C4-2B (cell line): ENCODE results near the gene PAXX.

Source experiments
- H3K27ac ChIP-seq: fragments of 450-650 bp; 2 replicates; pipeline ENCODE4 v1.5.1; 2017
- ZFX ChIP-seq: fragments of 450-650 bp; IDR thresholded peaks from 2 replicates; pipeline ENCODE4 v1.6.1; 2017
- TF ChIP-seq, protein P1 (sequence below): fragments of 450-650 bp; conservative IDR thresholded peaks from 2 replicates; pipeline ENCODE4 v1.5.1; 2017; ENCODE audit warnings: mild to moderate bottlenecking

PAXX gene

DNA sequence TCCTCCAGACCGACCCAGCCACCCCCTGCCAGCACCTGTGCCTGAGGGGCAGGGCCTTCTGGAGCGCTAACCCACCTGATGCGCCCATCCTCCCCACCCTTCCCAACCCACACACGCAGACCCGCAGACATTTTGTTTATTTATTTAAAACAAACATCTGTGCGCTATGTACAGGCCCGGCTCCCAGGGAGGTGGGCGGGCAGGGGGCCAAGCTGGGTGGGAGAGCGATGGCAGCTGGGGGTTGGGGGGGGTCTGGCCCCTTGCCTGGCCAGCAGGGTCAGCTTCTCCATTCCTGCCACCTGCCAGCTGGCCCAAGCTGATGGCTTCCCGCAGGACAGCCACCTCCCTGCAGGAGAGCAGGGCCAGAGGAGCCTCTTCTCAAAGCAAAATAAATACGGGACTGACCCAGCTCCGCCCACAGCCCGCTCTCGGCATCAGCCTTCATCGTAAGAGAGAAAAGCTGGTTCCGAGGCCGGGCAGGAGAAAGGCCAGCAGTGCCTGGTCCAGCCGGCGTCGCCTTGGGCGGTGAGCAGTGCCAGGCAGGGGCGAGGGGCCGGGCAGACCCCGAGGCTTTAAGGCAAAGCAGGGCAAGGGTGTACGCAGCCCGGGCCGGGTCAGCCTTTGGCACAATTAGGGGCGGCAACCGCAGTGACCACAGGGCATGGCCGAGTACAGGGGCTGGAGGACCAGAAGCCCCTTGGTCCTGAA lies 15.0 kb downstream of the PAXX start:
- H3K27ac ChIP-seq: no peak overlapping the region

DNA sequence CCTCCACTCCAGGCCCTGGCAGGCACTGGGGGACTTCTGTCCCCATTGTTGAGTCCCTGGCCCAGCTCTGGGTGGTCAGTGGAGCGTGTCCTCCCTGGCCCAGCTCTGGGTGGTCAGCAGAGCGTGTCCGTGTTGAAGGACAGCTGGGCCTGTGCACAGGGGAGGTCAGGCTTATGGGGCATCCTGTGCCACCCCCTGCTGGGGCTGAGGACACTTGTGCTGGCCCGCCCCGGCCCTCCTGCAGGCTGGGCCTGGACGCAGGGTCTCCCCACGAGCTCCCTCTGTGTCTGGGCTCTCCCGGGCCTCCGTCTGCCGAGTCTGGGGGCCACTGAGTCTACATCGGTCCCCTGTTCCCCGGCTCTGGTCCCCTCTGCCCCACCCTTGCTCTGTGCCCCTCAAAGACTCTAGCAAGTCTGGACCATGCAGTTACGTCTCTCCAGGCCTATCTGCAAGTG lies 15.6 kb downstream of the PAXX start:
- TF ChIP-seq ZFX: no peak
- TF ChIP-seq, protein P1, sequence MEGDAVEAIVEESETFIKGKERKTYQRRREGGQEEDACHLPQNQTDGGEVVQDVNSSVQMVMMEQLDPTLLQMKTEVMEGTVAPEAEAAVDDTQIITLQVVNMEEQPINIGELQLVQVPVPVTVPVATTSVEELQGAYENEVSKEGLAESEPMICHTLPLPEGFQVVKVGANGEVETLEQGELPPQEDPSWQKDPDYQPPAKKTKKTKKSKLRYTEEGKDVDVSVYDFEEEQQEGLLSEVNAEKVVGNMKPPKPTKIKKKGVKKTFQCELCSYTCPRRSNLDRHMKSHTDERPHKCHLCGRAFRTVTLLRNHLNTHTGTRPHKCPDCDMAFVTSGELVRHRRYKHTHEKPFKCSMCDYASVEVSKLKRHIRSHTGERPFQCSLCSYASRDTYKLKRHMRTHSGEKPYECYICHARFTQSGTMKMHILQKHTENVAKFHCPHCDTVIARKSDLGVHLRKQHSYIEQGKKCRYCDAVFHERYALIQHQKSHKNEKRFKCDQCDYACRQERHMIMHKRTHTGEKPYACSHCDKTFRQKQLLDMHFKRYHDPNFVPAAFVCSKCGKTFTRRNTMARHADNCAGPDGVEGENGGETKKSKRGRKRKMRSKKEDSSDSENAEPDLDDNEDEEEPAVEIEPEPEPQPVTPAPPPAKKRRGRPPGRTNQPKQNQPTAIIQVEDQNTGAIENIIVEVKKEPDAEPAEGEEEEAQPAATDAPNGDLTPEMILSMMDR: no peak
- H3K27ac ChIP-seq: no peak overlapping the region

More for the DNA sequence above, 15.0 kb downstream of the PAXX start:
- TF ChIP-seq, protein P1: no peak
- TF ChIP-seq ZFX: no peak

DNA sequence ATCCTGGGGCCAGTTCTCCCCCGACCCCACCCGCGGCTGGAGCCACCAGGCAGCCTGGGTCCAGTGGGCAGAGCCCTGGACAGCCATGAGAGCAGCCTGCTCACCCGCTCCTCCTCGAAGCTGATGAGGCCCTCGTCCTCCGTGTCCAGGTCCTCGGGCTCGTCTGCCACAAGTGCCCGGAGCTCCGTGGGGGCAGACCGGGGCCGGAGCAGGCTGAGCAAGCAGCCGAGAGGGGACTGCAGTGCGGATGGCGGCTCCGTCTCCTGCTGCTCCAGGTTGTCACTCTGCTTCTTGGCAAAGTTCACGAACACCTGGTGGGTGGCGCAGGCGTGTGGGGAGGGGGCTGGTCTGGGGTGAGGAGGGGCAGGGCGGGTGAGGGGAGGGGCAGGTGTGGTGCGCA lies 16.1 kb downstream of the PAXX start:
- TF ChIP-seq ZFX: no peak
- TF ChIP-seq, protein P1: no peak
- no peak overlapping the region for H3K27ac ChIP-seq

DNA sequence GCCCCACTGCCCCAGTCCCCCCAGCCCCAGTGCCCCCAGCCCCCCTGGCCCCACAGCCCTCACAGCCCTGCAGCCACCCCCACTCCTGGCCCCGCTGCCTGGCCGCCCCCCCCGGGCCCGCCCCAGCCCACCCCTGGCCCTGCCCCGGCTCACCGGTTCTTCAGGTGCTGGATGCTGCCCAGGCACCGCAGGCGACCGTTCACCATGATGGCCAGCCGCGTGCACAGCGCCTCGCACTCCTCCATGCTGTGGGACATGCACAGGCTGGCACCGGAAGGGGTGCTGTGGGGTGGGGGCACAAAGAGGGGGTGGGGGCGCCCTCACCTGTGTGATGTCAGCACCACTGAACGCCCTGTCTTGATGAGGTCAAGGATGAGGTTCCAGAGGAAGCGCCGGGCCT lies 17.0 kb downstream of the PAXX start:
- no peak overlapping the region for H3K27ac ChIP-seq
- TF ChIP-seq, protein P1: no peak
- TF ChIP-seq ZFX: no peak

DNA sequence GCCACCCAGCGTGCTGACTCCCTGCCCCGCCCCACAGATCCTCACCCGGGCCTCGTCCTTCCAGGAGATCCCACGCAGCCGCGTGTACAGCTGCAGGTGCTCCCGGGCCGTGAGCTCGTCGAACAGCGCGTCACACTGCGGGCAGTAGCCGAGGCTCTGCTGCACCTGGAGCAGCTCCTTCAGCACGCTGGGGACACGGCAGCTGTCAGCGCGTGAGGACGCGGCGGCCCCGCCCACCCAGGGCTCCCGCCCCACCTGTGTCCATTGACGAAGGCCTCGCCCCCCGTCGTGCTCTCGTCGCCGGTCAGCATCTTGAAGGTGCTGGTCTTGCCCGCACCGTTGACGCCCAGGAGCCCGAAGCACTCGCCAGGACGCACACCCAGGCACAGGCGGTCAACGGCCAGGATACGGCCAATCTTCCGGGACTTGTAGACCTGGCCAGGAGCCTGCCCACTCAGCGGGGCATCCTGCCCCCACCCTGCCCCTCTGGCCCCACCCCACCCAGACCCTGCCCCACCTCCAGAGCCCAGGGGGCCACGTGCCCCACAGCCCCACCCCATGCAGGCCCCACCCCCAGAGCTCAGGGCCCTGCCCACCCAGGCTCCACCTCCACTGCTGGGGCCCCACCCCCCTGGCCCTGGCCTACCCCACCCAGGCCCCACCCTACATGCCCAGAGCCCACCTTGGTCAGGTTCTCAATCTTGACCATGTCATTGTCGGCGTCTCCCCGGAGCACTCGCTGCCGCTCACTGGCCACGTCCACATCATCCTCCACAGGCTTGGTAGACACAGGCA lies 17.9 kb downstream of the PAXX start:
- TF ChIP-seq, protein P1: no peak
- TF ChIP-seq ZFX: no peak
- H3K27ac ChIP-seq: no peak overlapping the region

DNA sequence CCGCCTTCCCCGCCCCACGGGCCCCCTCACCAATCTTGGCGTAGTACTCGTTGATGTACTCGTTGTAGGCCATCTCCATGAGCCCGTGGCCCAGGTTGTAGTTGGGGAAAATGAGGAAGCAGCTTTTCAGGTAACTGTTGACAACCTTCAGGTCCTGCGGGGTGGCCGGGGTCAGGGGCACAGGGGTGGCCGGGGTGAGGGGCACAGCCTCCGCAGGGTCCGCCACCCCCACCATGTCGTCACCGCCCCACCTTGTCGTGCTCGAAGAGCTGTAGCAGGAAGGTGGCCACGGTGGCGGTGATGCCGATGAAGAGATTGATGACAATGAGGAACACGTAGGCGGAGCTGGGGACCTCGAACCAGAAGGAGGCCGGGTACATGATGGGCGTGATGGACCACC lies 18.9 kb downstream of the PAXX start:
- no peak overlapping the region for H3K27ac ChIP-seq
- no peak for TF ChIP-seq ZFX
- TF ChIP-seq, protein P1: no peak

DNA sequence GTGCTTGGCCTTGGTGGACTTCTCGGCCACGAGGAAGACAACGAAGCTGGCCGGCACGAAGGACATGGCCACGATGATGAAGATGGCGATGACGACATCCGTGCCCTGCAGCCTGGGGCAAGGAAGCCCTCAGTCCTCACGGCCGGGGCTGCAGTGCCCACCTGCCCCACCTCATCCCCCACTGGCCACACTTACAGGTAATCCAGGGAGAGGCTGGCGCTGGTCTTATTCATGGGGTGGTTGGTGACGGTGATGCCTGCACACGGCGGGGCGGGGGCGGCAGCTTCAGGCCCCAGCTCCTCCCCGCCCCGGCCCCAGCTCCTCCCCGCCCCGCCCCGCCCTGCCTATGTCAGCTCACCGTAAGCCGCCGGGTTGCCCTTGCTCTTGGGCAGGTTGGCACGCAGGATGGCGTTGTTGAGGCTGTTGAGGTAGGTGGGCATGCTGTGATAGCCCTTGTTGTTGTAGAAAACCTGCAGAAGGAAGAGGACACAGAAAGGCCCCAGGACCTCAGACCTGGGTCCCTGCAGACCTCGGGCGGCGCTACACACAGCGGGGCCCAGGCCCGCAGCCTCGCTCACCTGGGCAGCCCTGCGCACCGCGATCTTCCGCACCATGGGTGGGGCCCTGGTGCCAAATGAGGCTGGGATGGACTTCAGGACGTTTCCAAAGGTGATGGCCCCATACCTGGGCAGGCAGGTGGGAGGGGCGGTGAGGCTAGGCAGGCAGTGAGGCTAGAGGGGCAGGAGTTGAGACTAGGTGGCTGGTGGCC lies 19.9 kb downstream of the PAXX start:
- TF ChIP-seq ZFX: no peak
- TF ChIP-seq, protein P1: no peak
- no peak overlapping the region for H3K27ac ChIP-seq
